HG03280 (cell line): ENCODE data around the gene CDK4.
A peak's percentile ranks its signal among the peaks of the same experiment; 100 is the strongest.

Source experiments
- ATAC-seq: cut with Tn5 transposase; IDR thresholded peaks from one replicate; pipeline ENCODE4 v1.9.1; 2021; ENCODE audit warnings: mild to moderate bottlenecking, moderate library complexity; ENCODE audit not compliant: unreplicated experiment

Gene CDK4

GRCh38 chr12:57772429-57773322, 20.6 kb upstream of the CDK4 start, which contains the start of gene EEF1AKMT3:
EEF1AKMT3 (plus strand) TSS chr12:57772614; CDS start chr12:57772725, 111 bp downstream.
- peak; percentile 15 for ATAC-seq

GRCh38 chr12:57771873-57772428, 19.8 kb upstream of the CDK4 start, which contains the start of gene METTL1:
METTL1 (minus strand) TSS chr12:57772105; CDS start chr12:57772083, 22 bp downstream.
- peak; percentile 78 for ATAC-seq

GRCh38 chr12:57771236-57771872, 19.2 kb upstream of the CDK4 start:
- ATAC-seq: peak; percentile 73

GRCh38 chr12:57770734-57771133, 18.6 kb upstream of the CDK4 start:
- ATAC-seq: no peak

GRCh38 chr12:57769594-57769993, 17.5 kb upstream of the CDK4 start:
- ATAC-seq: no peak

- no peak for ATAC-seq
Measured at GRCh38 chr12:57767876-57768275, 15.8 kb upstream of the CDK4 start.

GRCh38 chr12:57767305-57767698, 15.2 kb upstream of the CDK4 start:
- ATAC-seq: no peak

GRCh38 chr12:57766464-57767304, 14.6 kb upstream of the CDK4 start, which contains the start of gene CYP27B1:
CYP27B1 (minus strand) TSS chr12:57767078; CDS start chr12:57767041, 37 bp downstream.
- ATAC-seq: no peak

GRCh38 chr12:57765698-57766463, 13.8 kb upstream of the CDK4 start:
- no peak for ATAC-seq

- ATAC-seq: peak; percentile 66
Measured at GRCh38 chr12:57765003-57765697, 13.0 kb upstream of the CDK4 start.

- peak; percentile 9 for ATAC-seq
Measured at GRCh38 chr12:57764662-57765002, 12.5 kb upstream of the CDK4 start.

GRCh38 chr12:57763881-57764661, 12.0 kb upstream of the CDK4 start:
- no peak for ATAC-seq

- no peak for ATAC-seq
Measured at GRCh38 chr12:57762463-57762862, 10.4 kb upstream of the CDK4 start.

- ATAC-seq: no peak
Measured at GRCh38 chr12:57761391-57761998, 9.4 kb upstream of the CDK4 start.

- ATAC-seq: no peak
Measured at GRCh38 chr12:57760347-57760982, 8.4 kb upstream of the CDK4 start.

GRCh38 chr12:57759360-57759980, 7.4 kb upstream of the CDK4 start:
- no peak for ATAC-seq
